H9 (cell line): ENCODE measurements around the gene MEF2A. TPM values are rescaled to one million over a fixed set of nuclear protein-coding genes. Genes with fewer than 3 reads are reported as not detected.
A peak's percentile ranks its signal among the peaks of the same experiment; 100 is the strongest.

Source experiments
- DNase-seq: peaks from one replicate; pipeline ENCODE4 v3.0.0-alpha.2; 2017
- H2AFZ ChIP-seq: one replicate; pipeline ENCODE4 v1.6.1; 2013; ENCODE audit warnings: mild to moderate bottlenecking, low read length, control low read depth, moderate library complexity
- H2AK5ac ChIP-seq: 2 replicates; pipeline ENCODE4 v1.6.1; 2013; ENCODE audit warnings: low read length, control low read depth, mixed read lengths; ENCODE audit not compliant: insufficient read length
- H2BK120ac ChIP-seq: one replicate; pipeline ENCODE4 v1.6.1; 2013; ENCODE audit warnings: low read depth, mild to moderate bottlenecking, low read length, control low read depth, inconsistent platforms; ENCODE audit not compliant: poor library complexity, severe bottlenecking
- H2BK12ac ChIP-seq: 2 replicates; pipeline ENCODE4 v1.6.1; 2013; ENCODE audit warnings: low read length, control low read depth, mixed read lengths, low read depth; ENCODE audit not compliant: insufficient read length
- H2BK15ac ChIP-seq: 2 replicates; pipeline ENCODE4 v1.6.1; 2013; ENCODE audit warnings: low read depth, low read length, control low read depth
- H2BK20ac ChIP-seq: one replicate; pipeline ENCODE4 v1.6.1; 2013; ENCODE audit warnings: low read depth, mild to moderate bottlenecking, low read length, control low read depth, inconsistent platforms; ENCODE audit not compliant: poor library complexity, severe bottlenecking
- H2BK5ac ChIP-seq: 2 replicates; pipeline ENCODE4 v1.6.1; 2013; ENCODE audit warnings: low read length, control low read depth, mixed read lengths; ENCODE audit not compliant: insufficient read length
- H3K14ac ChIP-seq: 2 replicates; pipeline ENCODE4 v1.6.1; 2013; ENCODE audit warnings: low read length, control low read depth; ENCODE audit not compliant: insufficient read depth
- H3K18ac ChIP-seq: 2 replicates; pipeline ENCODE4 v1.6.1; 2013; ENCODE audit warnings: low read depth, mild to moderate bottlenecking, mixed read lengths, low read length, control low read depth; ENCODE audit not compliant: insufficient read length
- H3K23ac ChIP-seq: 2 replicates; pipeline ENCODE4 v1.6.1; 2013; ENCODE audit warnings: low read length, control low read depth, mixed read lengths, low read depth; ENCODE audit not compliant: insufficient read length
- H3K23me2 ChIP-seq: 2 replicates; pipeline ENCODE4 v1.6.1; 2013; ENCODE audit warnings: low read depth, mild to moderate bottlenecking, mixed read lengths, low read length, control low read depth; ENCODE audit not compliant: insufficient read length, poor library complexity, severe bottlenecking
- H3K27ac ChIP-seq: 2 replicates; pipeline ENCODE4 v1.5.1; 2013; ENCODE audit warnings: low read length, control low read depth, mixed read lengths, low read depth; ENCODE audit not compliant: insufficient read length
- H3K27me3 ChIP-seq: 2 replicates; pipeline ENCODE4 v1.6.1; 2013; ENCODE audit warnings: low read length, control low read depth, inconsistent platforms; ENCODE audit not compliant: insufficient read depth
- H3K4ac ChIP-seq: 2 replicates; pipeline ENCODE4 v1.6.1; 2013; ENCODE audit warnings: low read depth, mild to moderate bottlenecking, control low read depth, inconsistent platforms, low read length, moderate library complexity
- H3K4me1 ChIP-seq: 2 replicates; pipeline ENCODE4 v1.6.1; 2013; ENCODE audit warnings: low read length, control low read depth, inconsistent platforms; ENCODE audit not compliant: insufficient read depth
- H3K4me2 ChIP-seq: 2 replicates; pipeline ENCODE4 v1.6.1; 2013; ENCODE audit warnings: low read length, control low read depth, mixed read lengths; ENCODE audit not compliant: insufficient read length, insufficient read depth
- H3K56ac ChIP-seq: 2 replicates; pipeline ENCODE4 v1.6.1; 2013; ENCODE audit warnings: low read depth, mild to moderate bottlenecking, mixed read lengths, low read length, control low read depth; ENCODE audit not compliant: insufficient read length
- H3K79me1 ChIP-seq: 2 replicates; pipeline ENCODE4 v1.6.1; 2013; ENCODE audit warnings: low read depth, mild to moderate bottlenecking, moderate library complexity, low read length, control low read depth, inconsistent platforms; ENCODE audit not compliant: insufficient read depth, poor library complexity, severe bottlenecking
- H3K79me2 ChIP-seq: 2 replicates; pipeline ENCODE4 v1.6.1; 2013; ENCODE audit warnings: low read length, control low read depth, inconsistent platforms; ENCODE audit not compliant: insufficient read depth
- H3K9ac ChIP-seq: 2 replicates; pipeline ENCODE4 v1.6.1; 2013; ENCODE audit warnings: low read length, control low read depth, mixed read lengths; ENCODE audit not compliant: insufficient read length; ENCODE audit errors: extremely low read depth
- H3K9me3 ChIP-seq: one replicate; pipeline ENCODE4 v1.6.1; 2013; ENCODE audit warnings: low read depth, low read length, inconsistent platforms; ENCODE audit not compliant: control insufficient read depth
- H3T11ph ChIP-seq: one replicate; pipeline ENCODE4 v1.6.1; 2013; ENCODE audit warnings: mild to moderate bottlenecking, low read length, control low read depth, inconsistent platforms
- H4K20me1 ChIP-seq: one replicate; pipeline ENCODE4 v1.6.1; 2013; ENCODE audit not compliant: control insufficient read depth, insufficient read length, insufficient read depth
- H4K5ac ChIP-seq: 2 replicates; pipeline ENCODE4 v1.6.1; 2013; ENCODE audit warnings: low read depth, mild to moderate bottlenecking, mixed read lengths, low read length, control low read depth; ENCODE audit not compliant: insufficient read length
- H4K8ac ChIP-seq: replicated peaks from 2 replicates; pipeline ENCODE4 v1.6.1; 2013; ENCODE audit warnings: low read length, control low read depth, mixed read lengths, low read depth; ENCODE audit not compliant: insufficient read length
- H4K91ac ChIP-seq: 2 replicates; pipeline ENCODE4 v1.6.1; 2013; ENCODE audit warnings: low read depth, mild to moderate bottlenecking, moderate library complexity, mixed read lengths, low read length, control low read depth; ENCODE audit not compliant: insufficient read length
- H3K27ac Mint-ChIP-seq, 3 experiments: 2 replicates in 2 of 3; 3 replicates in 1 of 3; pipeline ENCODE4 v1.8.0; 2020 to 2021; ENCODE audit warnings: mixed read lengths in 3 of 3, mild to moderate bottlenecking in 1 of 3, moderate library complexity in 1 of 3
- H3K27me3 Mint-ChIP-seq: 2 replicates; pipeline ENCODE4 v1.8.0; 2021; ENCODE audit warnings: low read depth, mild to moderate bottlenecking, moderate library complexity, mixed read lengths
- H3K36me3 Mint-ChIP-seq, 3 experiments: 2 replicates in 2 of 3; 3 replicates in 1 of 3; pipeline ENCODE4 v1.8.0; 2020 to 2021; ENCODE audit warnings: low read depth in 3 of 3, mixed read lengths in 3 of 3; ENCODE audit not compliant: insufficient read depth in 1 of 3
- H3K4me1 Mint-ChIP-seq, 2 experiments: 2 replicates each; pipeline ENCODE4 v1.8.0; 2020; ENCODE audit warnings: mixed read lengths in 2 of 2
- H3K4me3 Mint-ChIP-seq, 2 experiments: 2 replicates in 1 of 2; 3 replicates in 1 of 2; pipeline ENCODE4 v1.8.0; 2020 to 2021; ENCODE audit warnings: mild to moderate bottlenecking in 2 of 2, mixed read lengths in 2 of 2, moderate library complexity in 1 of 2
- H3K9me3 Mint-ChIP-seq, 2 experiments: 2 replicates in 1 of 2; 3 replicates in 1 of 2; pipeline ENCODE4 v1.8.0; 2020; ENCODE audit warnings: mild to moderate bottlenecking in 2 of 2, mixed read lengths in 2 of 2, moderate library complexity in 1 of 2
- WGBS: extraction: QIAGEN DNeasy Blood & Tissue Kit; methylation state at CpG from one replicate; pipeline ENCODE4 v1.1.7; 2013; ENCODE audit warnings: missing lambda C conversion rate, low lambda C conversion rate, mixed read lengths; ENCODE audit not compliant: insufficient read length; ENCODE audit errors: extremely low coverage; 5-methylcytosine and 5-hydroxymethylcytosine counted together
- total RNA-seq: library from RNA; stranded (reverse); gene quantifications from 2 replicates; pipeline ENCODE4 v1.2.1, GENCODE V29; 2021
- TF ChIP-seq, protein P1 (sequence below): fragments of 200-600 bp; sonication (generic); conservative IDR thresholded peaks from 3 replicates; pipeline ENCODE4 v1.8.0; 2021; ENCODE audit warnings: antibody characterized with exemption, mild to moderate bottlenecking

Gene MEF2A
- total RNA-seq, 1 experiment from 2014 or later: 20.7 TPM

DNA sequence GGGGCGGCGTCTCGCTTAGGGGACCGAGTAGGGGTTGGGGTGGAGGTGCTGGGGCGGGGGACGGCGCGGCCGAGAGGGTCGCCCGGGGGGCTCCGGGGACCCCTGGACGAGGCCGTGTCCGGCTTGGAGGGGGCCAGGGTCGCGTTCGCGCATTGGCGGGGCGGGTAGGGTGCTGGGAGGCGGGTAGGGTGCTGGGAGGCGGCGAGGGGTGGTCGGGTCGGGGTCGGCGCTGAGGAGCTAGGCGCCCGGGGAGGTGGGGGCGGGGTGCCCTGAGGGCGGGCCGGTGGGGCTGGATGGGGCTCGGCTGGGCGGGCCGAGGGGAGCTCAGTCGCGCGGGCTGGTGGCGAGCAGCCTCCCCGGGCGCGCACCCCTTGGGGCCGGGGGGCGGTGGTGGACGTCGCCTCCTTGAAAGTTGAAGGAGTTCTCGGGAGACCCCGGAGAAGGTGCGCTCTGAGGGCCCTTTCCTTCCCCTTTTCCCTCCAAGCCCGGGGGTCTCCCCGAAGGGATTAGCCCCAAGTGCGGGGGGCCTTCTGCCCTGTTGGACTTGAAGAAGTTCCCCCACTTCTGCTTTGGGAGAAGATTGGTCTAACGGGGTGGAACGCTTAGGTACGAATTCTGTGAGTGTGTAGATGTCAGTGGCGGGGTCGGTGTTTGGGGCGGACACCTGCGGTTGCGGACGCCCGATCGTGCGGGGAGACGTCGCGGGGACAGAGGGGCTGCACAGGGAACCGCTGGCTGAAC, 543 bp downstream of the MEF2A start:
- H3K79me2 ChIP-seq: peaks cover 6% of the 10 kb centered on the region; the same call in 1 of the 2 replicates
- H2AFZ ChIP-seq: no peak overlapping the region
- H3K4me1 Mint-ChIP-seq: peaks cover 42 to 44% of the 10 kb centered on the region in 2 experiments

More for the DNA sequence above, 543 bp downstream of the MEF2A start:
- no peaks in the 10 kb centered on the region for H3K27me3 ChIP-seq
- no peak overlapping the region for H3K4ac ChIP-seq
- H4K20me1 ChIP-seq: no peaks in the 10 kb centered on the region
- no peak overlapping the region for H4K5ac ChIP-seq
- WGBS: no CpG with 5 or more reads among the region's 69 CpGs
- Mint-ChIP-seq H3K36me3 (no peaks in the 10 kb centered on the region; a peak in 1 of 7 replicates), H3K4me3 (peak overlapping the region; percentile 92 to 100), H3K27ac (peak overlapping the region in 1 of 3 experiments; percentile 29; a peak in 2 of 7 replicates), H3K27me3 (peaks cover 3% of the 10 kb centered on the region), H3K9me3 (no peaks in the 10 kb centered on the region)
- H3K9me3 ChIP-seq: no peaks in the 10 kb centered on the region
- no peak overlapping the region; the same call in 1 of the 2 replicates for H3K14ac ChIP-seq
- H3T11ph ChIP-seq: no peak overlapping the region
- no peak overlapping the region for H3K56ac ChIP-seq
- no peak overlapping the region for H2BK120ac ChIP-seq
- H3K23ac ChIP-seq: no peak overlapping the region
- H2BK20ac ChIP-seq: no peak overlapping the region
- no peak overlapping the region for H2BK12ac ChIP-seq
- H3K27ac ChIP-seq: no peak overlapping the region
- no peak overlapping the region for H4K91ac ChIP-seq
- H4K8ac ChIP-seq: no peak overlapping the region
- no peak overlapping the region for H3K18ac ChIP-seq
- TF ChIP-seq, protein P1, sequence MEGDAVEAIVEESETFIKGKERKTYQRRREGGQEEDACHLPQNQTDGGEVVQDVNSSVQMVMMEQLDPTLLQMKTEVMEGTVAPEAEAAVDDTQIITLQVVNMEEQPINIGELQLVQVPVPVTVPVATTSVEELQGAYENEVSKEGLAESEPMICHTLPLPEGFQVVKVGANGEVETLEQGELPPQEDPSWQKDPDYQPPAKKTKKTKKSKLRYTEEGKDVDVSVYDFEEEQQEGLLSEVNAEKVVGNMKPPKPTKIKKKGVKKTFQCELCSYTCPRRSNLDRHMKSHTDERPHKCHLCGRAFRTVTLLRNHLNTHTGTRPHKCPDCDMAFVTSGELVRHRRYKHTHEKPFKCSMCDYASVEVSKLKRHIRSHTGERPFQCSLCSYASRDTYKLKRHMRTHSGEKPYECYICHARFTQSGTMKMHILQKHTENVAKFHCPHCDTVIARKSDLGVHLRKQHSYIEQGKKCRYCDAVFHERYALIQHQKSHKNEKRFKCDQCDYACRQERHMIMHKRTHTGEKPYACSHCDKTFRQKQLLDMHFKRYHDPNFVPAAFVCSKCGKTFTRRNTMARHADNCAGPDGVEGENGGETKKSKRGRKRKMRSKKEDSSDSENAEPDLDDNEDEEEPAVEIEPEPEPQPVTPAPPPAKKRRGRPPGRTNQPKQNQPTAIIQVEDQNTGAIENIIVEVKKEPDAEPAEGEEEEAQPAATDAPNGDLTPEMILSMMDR: no peak
- H3K79me1 ChIP-seq: peaks cover 2% of the 10 kb centered on the region
- peaks cover 9% of the 10 kb centered on the region for H3K4me1 ChIP-seq
- peak overlapping the region; percentile 75 for H3K9ac ChIP-seq
- H2AK5ac ChIP-seq: no peak overlapping the region
- peaks cover 6% of the 10 kb centered on the region for H3K23me2 ChIP-seq
- DNase-seq: peak; percentile 40
- no peak overlapping the region for H2BK15ac ChIP-seq
- no peak overlapping the region for H2BK5ac ChIP-seq
- peak overlapping the region; percentile 94 for H3K4me2 ChIP-seq
